ENCODE data around the gene PDGFA. TPM values are rescaled to one million over a fixed set of nuclear protein-coding genes. Genes with fewer than 3 reads are reported as not detected.

PDGFA gene
- total RNA-seq, 1 donor from 2014 or later = 31.2 TPM

- Histone ChIP-seq H3K36me3 (no peaks in the 10 kb centered on the region), H3K4me3 (no peak overlapping the region), H3K9me3 (no peaks in the 10 kb centered on the region), H3K27me3 (no peaks in the 10 kb centered on the region), H3K4me1 (peaks cover 23% of the 10 kb centered on the region), H3K27ac (no peak overlapping the region)
- TF ChIP-seq POLR2AphosphoS5 (IDR thresholded peaks at IDR 0.05; ENCODE audit: insufficient read depth in 1 of 2, low read depth in 1 of 2) = no peak
- TF ChIP-seq CTCF (IDR thresholded peaks at IDR 0.05) = no peak
- no peak for TF ChIP-seq POLR2A (IDR thresholded peaks at IDR 0.05)
- no peak for DNase-seq (ENCODE audit: extremely low spot score in 2 of 2)
- intact Hi-C loops (cut with DNase I) = no loop called here
Measured at GRCh38 chr7:450036-450435, 69.6 kb downstream of the PDGFA start.

- intact Hi-C loops (cut with DNase I) = no loop called here
- no peaks in the 10 kb centered on the region for H3K27me3 ChIP-seq
- TF ChIP-seq POLR2A (IDR thresholded peaks at IDR 0.05) (no peak), POLR2AphosphoS5 (IDR thresholded peaks at IDR 0.05; ENCODE audit: insufficient read depth in 1 of 2, low read depth in 1 of 2) (no peak), CTCF (IDR thresholded peaks at IDR 0.05) (no peak)
- no peaks in the 10 kb centered on the region for H3K36me3 ChIP-seq
- DNase-seq (ENCODE audit: extremely low spot score in 2 of 2) = no peak
- no peak overlapping the region for H3K27ac ChIP-seq
- peaks cover 29% of the 10 kb centered on the region for H3K4me1 ChIP-seq
- H3K4me3 ChIP-seq = no peak overlapping the region
- no peaks in the 10 kb centered on the region for H3K9me3 ChIP-seq
Measured at GRCh38 chr7:449324-450019, 70.2 kb downstream of the PDGFA start.

GRCh38 chr7:447523-447922 lies 72.1 kb downstream of the PDGFA start:
- no peak overlapping the region for H3K4me3 ChIP-seq
- H3K27me3 ChIP-seq = no peaks in the 10 kb centered on the region
- no peaks in the 10 kb centered on the region for H3K36me3 ChIP-seq
- no peak overlapping the region for H3K27ac ChIP-seq
- intact Hi-C loops (cut with DNase I) = no loop called here
- peaks cover 26% of the 10 kb centered on the region for H3K4me1 ChIP-seq
- TF ChIP-seq CTCF (IDR thresholded peaks at IDR 0.05) (no peak), POLR2AphosphoS5 (IDR thresholded peaks at IDR 0.05; ENCODE audit: insufficient read depth in 1 of 2, low read depth in 1 of 2) (no peak), POLR2A (IDR thresholded peaks at IDR 0.05) (no peak)
- no peak for DNase-seq (ENCODE audit: extremely low spot score in 2 of 2)
- H3K9me3 ChIP-seq = no peaks in the 10 kb centered on the region

Other genes starting within 250 kb of the PDGFA start
- gene FOXL3, start 229.7 kb downstream of the PDGFA start, total RNA-seq = not detected
- gene DNAAF5, start 206.9 kb upstream of the PDGFA start, total RNA-seq = 29.7 TPM
- 31.4 TPM for gene PRKAR1B, start 207.4 kb upstream of the PDGFA start, total RNA-seq